ENCODE measurements around the gene RSU1.
"Not testable (repeated sequence)": the region's sequence is repeated elsewhere in the genome, so short reads cannot be mapped to it uniquely, and the experiment has no call there.

The RSU1 gene

DNA sequence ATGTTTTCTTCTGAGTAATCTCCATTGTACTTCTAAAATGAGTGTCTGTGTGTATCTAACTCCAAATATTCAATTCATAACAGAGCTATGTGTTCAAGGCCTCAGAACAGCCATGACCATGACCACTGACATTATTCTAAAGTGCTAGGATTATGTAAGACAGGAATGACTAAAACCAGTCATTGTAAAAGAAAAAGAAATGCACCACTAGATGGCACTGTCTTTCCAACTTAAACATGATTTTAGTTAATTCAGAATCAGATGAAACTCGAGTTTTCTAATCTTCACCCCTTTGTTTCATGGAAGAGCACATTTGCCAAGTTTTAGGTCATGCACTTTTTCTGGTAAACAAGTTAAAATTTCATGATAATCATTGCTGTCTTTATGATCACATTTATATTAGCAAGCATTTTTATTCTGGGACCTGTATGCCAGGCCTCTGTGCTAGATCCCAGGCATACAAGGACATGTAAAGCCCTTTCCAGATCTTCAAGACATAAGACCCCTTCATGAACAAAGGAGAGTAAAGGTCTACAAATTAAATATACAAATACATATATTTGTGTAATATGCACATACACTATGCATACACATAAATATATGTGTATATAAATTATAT lies 26.1 kb upstream of the RSU1 start:
- DNase-seq (ENCODE audit: insufficient read length, low spot score) (no peak), FAIRE-seq (peak; percentile 87)
- TF ChIP-seq POLR2A (IDR thresholded peaks at IDR 0.05; ENCODE audit: low read depth, low read length): no peak

DNA sequence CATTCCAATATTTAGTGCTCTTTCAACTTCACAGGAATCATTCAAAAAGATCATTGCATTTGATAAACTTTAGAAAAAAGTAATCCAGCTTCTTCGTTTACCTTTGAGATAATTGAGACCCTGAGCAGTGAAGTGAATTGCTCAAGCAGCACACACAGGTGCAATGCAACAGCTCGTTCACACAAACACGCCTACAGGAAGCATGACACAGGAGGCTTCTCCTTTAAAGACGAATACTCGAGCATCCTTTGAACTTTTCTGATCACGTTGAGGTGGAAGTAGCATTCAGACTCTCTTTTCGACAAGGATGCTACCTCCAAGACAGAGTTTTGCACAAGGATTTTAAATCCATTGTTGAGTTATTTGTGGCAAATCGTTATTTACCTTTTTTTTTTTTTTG lies 18.0 kb upstream of the RSU1 start:
- no peak for FAIRE-seq
- no peak for TF ChIP-seq POLR2A (IDR thresholded peaks at IDR 0.05; ENCODE audit: low read depth, low read length)

DNA sequence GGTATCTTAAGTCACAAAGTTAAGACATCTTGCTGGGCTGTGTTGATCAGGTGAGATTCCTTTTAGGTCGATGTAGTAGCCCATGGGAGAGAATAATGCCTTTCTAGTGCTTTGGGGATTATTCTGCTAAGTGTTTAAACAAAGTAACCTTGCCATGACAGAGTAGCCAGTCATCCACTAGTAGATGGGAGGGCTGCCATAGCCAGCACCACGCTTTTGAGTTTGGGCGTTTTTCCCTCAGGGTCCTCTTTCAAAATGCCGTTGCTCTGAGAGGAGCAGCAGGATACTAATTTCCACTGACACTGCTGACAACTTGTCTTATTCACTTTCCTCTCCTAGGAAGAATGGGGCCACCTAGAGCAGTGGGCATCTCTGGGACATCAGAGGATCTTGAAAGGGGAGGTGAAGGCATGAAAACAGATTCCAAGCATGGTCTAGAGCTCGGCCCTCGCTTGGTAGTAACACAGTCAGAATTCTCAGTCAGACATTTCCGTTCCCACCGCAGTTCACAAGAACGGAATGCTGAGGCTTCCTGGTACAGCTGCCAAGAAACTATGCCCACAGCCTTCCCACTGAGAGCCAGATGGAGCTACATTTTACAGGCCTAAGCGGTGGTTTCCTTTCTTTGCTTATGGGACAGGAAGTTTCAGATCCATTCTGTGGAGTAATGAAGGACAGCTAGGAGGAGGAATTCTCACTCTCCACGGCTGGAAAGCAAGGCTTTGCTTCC lies 15.3 kb upstream of the RSU1 start:
- DNase-seq (ENCODE audit: insufficient read length, low spot score) (peak; percentile 63), FAIRE-seq (peak; percentile 94)
- TF ChIP-seq POLR2A (IDR thresholded peaks at IDR 0.05; ENCODE audit: low read depth, low read length): no peak

More for the DNA sequence above, 18.0 kb upstream of the RSU1 start:
- DNase-seq (ENCODE audit: insufficient read length, low spot score): no peak

DNA sequence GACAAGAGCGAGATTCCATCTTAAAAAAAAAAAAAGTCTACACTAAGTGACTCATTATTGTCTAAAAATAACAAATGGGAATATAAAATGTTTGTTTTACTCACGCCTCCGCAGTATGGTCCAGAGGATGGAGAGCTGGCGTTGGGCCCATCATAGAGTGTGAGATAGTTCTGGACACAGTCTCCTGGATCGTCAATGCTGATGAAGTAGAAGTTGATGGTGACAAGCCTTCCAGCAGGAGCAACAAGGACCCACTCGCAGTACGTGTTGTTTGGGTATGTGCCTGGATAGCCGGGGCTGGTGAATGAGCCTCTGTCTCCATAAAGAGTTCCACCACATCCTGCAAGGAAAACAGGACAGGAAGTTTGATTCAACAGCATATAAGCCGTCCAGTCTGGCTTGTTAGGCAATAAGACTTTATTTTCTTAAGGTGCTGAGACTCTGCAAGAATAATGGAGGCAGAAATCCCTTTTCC lies 11.5 kb upstream of the RSU1 start:
- no peak for DNase-seq (ENCODE audit: insufficient read length, low spot score)
- FAIRE-seq: peak; percentile 93
- no peak for TF ChIP-seq POLR2A (IDR thresholded peaks at IDR 0.05; ENCODE audit: low read depth, low read length)

DNA sequence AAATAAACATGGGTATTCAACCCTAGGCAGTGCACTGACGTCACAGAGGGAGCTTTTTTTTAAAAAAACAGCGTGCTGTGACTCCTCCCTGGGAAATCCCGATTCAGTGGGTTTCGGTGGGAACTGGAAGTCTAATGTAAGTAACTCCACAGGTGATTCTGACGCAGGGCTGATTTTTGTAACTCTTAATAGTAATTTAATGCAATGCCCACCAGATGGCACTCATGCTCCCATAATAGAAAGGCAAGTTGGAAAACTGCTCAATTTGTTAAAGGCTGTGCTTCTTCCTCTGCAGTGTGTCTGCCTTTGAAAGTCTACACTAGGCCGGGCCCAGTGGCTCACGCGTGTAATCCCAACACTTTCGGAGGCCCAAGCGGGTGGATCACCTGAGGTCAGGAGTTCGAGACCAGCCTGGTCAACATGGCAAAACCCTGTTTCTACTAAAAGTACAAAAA lies 10.9 kb upstream of the RSU1 start:
- FAIRE-seq (peak; percentile 72), DNase-seq (ENCODE audit: insufficient read length, low spot score) (no peak)
- no peak for TF ChIP-seq POLR2A (IDR thresholded peaks at IDR 0.05; ENCODE audit: low read depth, low read length)

DNA sequence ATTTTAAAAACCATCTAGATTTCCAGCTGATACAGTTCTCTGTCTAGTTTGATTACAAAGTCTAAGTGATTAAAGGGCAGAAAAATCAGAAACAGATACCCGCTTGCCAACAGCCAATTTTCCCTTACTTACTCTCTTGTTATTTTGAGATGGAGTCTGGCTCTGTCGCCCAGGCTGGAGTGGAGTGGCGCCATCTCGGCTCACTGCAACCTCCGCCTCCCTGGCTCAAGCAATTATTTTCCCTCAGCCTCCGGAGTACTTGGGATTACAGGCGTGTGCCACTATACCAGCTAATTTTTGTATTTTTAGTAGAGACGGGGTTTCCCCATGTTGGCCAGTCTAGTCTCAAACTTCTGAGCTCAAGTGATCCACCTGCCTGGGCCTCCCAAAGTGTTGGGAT lies 10.2 kb upstream of the RSU1 start:
- FAIRE-seq; DNase-seq (ENCODE audit: insufficient read length, low spot score): not testable (repeated sequence)

DNA sequence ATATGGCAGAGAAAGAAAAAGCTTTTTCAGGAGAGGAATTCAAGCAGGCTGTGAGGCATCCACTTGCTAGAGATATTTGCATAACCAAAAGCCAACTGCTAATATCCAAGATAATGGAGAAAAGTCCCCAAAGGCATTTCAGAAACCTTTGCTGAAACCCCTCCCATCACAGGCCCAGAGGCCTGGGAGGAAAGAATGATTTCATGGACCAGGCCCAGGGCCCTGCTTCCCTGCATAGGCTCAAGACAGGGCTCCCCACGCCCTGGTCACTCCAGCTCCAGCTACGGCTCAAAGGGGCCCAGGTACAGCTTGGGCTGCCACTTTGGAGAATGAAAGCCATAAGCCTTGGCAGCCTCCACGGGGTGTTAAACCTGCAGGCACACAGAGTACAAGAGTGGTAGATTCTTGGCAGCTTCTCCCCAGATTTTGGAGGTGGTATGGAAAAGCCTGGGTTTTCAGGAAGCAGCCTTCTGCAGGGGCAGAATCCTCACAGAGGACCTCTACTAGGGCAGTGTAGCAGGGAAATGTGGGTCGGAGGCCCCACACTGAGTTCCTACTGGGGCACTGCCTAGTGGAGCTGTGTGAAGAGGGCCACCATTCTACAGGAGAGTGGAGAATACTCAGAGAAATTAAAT lies 5.6 kb upstream of the RSU1 start:
- FAIRE-seq: no peak
- TF ChIP-seq POLR2A (IDR thresholded peaks at IDR 0.05; ENCODE audit: low read depth, low read length): no peak
- DNase-seq (ENCODE audit: insufficient read length, low spot score): no peak

DNA sequence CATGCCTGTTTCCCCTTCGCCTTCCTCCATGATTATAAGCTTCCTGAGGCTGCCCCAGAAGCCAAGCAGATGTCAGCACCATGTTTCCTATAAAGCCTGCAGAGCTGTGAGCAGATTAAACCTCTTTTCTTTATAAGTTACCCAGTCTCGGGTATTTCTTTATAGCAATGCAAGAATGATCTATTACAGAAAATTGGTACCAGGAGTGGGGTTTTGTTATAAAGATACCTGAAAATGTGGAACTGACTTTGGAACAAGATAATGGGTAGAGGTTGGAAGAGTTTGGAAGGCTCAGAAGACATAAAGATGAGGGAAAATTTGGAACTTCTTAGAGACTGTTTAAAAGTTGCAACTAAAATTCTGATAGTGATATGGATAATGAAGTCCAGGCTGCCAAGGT lies 4.8 kb upstream of the RSU1 start:
- no peak for TF ChIP-seq POLR2A (IDR thresholded peaks at IDR 0.05; ENCODE audit: low read depth, low read length)
- DNase-seq (ENCODE audit: insufficient read length, low spot score) (no peak), FAIRE-seq (no peak)

DNA sequence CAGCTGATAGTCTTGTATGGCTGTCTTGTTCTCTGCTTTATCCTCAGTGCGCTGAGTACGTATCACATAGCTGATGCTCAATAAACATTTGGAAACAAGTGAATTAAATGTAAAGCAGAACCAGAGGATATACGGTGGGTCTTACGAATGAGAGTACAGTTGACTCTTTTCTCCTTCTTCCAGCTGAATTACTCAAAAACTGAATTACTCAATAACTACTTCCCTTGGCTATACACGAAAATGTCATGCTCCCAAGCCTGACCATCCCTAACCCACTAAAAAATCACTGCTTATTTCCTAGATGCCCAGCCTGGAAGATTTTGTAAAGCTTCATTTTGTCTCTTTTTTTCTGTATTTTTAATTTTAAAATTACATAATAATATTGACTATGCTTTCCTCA lies 3.2 kb upstream of the RSU1 start:
- DNase-seq (ENCODE audit: insufficient read length, low spot score): no peak
- no peak for TF ChIP-seq POLR2A (IDR thresholded peaks at IDR 0.05; ENCODE audit: low read depth, low read length)
- FAIRE-seq: no peak

DNA sequence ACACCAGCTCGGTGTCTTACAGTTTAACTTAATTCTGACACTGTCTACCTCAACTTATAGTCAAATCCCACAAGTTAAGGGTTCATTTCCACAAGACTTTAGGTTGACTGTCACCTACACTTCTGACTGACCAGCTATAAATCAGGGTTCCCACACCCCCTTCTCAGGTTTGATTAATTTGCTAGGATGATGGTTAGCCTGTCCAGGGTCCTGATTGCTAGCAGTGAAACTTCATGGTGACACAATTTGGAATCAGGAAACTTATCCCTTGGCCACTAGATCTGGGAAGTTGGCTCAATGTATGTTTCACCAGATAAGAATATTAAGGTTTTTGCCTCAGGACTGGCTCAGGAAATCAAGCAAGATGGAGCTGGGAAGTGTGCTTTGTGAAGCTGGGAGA lies 2.8 kb upstream of the RSU1 start:
- no peak for FAIRE-seq
- TF ChIP-seq POLR2A (IDR thresholded peaks at IDR 0.05; ENCODE audit: low read depth, low read length): no peak
- no peak for DNase-seq (ENCODE audit: insufficient read length, low spot score)

DNA sequence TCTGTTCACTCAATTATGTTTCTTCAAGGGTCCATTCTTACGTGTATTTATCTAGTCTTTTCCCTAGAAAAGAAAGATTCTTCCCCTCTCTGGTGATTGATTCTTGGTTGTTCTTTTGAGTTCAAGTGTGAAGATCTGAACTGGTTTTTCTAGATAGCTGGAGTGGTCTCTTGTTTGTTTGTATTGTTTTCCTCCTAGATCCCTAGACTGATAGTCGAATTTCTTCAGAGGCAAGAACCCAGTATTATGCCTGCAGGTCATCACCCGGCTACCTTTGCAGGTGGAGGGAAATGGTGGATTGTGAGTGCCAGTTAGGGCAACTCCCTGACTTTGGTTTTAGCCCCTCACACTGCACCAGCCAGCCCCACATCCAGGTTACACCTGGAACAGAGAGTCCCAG lies 2.2 kb upstream of the RSU1 start:
- DNase-seq (ENCODE audit: insufficient read length, low spot score): no peak
- no peak for TF ChIP-seq POLR2A (IDR thresholded peaks at IDR 0.05; ENCODE audit: low read depth, low read length)
- no peak for FAIRE-seq

DNA sequence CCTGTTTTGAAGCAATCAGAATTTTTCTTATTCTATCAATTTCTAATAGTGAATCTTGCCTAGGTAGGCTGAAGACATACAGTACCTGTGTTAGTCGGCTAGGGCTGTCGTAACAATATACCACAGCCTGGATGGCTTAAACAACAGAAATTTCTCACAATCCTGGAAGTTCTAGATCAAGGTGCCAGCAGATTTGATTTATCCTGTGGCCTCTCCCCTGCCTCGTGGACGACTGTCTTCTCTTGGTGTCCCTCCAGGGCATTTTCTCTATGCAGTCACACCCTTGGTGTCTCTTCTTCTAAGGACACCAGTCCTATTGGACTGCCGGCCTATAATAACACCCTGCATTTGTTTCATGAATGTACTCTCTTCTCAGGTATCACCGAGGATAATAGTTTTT lies 1.8 kb upstream of the RSU1 start:
- FAIRE-seq (no peak), DNase-seq (ENCODE audit: insufficient read length, low spot score) (no peak)
- no peak for TF ChIP-seq POLR2A (IDR thresholded peaks at IDR 0.05; ENCODE audit: low read depth, low read length)

DNA sequence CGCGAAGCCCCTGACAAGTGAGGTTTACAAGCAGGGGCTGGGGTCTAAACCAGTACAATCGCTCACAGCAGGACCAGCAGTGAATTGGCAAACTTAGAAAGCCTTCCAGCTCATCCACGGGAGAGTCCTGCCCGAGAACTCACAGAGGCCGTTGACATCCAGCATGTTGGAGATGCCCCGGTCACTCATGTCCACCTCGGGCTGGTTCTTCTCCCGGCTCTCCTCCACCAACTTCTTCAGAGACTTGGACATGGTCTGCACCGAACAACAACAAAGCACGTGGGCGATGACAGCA lies 447 bp downstream of the RSU1 start:
- no peak for TF ChIP-seq POLR2A (IDR thresholded peaks at IDR 0.05; ENCODE audit: low read depth, low read length)
- no peak for FAIRE-seq
- DNase-seq (ENCODE audit: insufficient read length, low spot score): peak; percentile 18

DNA sequence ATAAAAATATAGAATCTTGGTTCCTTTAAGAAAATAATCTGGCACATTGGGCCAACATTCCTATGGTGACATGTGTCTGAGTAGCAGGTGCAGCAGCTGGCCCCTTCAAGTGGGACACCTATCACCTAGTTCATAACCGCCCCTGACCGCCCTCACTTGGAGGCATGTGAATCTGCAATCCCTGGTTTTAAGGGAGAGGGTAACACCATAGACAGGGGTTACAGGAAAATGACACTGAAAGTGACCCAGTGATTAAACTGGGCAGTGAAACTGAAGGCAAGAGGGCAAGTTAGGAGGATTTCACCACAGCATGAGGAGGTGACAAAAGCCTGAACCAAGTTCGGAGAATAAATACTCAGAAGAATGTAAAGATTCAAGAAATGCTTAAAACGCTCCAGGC lies 1.1 kb downstream of the RSU1 start:
- no peak for TF ChIP-seq POLR2A (IDR thresholded peaks at IDR 0.05; ENCODE audit: low read depth, low read length)
- FAIRE-seq: no peak
- DNase-seq (ENCODE audit: insufficient read length, low spot score): no peak

DNA sequence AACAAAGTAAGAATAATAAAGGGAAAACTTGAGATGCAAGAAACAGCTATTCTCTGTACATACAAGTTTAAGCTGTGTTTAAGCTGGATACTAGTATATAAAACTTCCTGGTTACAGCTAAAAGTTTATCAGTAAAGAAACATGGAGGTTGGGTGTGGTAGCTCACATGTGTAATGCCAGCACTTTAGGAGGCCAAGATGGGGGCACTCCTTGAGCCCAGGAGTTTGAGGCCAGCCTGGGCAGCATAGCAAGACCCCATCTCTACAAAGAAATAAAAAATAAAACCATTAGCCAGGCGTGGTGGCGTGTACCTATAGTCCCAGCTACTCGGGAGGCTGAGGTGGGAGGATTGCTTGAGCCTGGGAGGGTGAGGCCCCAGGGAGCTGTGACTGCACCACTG lies 3.2 kb downstream of the RSU1 start:
- FAIRE-seq (no peak), DNase-seq (ENCODE audit: insufficient read length, low spot score) (no peak)
- no peak for TF ChIP-seq POLR2A (IDR thresholded peaks at IDR 0.05; ENCODE audit: low read depth, low read length)

Measured in H54 (cell line).